ENCODE measurements around the gene MSH5.
"Not testable (repeated sequence)": the region's sequence is repeated elsewhere in the genome, so short reads cannot be mapped to it uniquely, and the experiment has no call there.

The MSH5 gene

GRCh38 chr6:31781244-31782125 lies 41.7 kb downstream of the MSH5 start:
- no peak for DNase-seq

- DNase-seq = no peak
Measured at GRCh38 chr6:31782126-31782855, 42.5 kb downstream of the MSH5 start.

GRCh38 chr6:31784098-31784925 lies 44.5 kb downstream of the MSH5 start:
- DNase-seq = no peak

- DNase-seq = no peak
Measured at GRCh38 chr6:31785475-31785874, 45.7 kb downstream of the MSH5 start.

GRCh38 chr6:31791324-31792089 lies 51.7 kb downstream of the MSH5 start:
- peak; percentile 20 for DNase-seq

GRCh38 chr6:31792090-31792374 lies 52.2 kb downstream of the MSH5 start:
- DNase-seq = no peak

GRCh38 chr6:31792761-31793171 lies 53.0 kb downstream of the MSH5 start:
- no peak for DNase-seq

- not testable (repeated sequence) for DNase-seq
Measured at GRCh38 chr6:31793927-31794245, 54.1 kb downstream of the MSH5 start.

- DNase-seq = no peak
Measured at GRCh38 chr6:31794294-31794865, 54.6 kb downstream of the MSH5 start.

- peak; percentile 60 for DNase-seq
Measured at GRCh38 chr6:31794866-31795615, 55.2 kb downstream of the MSH5 start.

- peak; percentile 86 for DNase-seq
Measured at GRCh38 chr6:31795616-31796298, 56.0 kb downstream of the MSH5 start, which contains the start of gene VARS1. Gene VARS1 (minus strand): TSS chr6:31795752. CDS start chr6:31795217, 535 bp downstream.

- DNase-seq = no peak
Measured at GRCh38 chr6:31796993-31797385, 57.2 kb downstream of the MSH5 start.

GRCh38 chr6:31797588-31797987 lies 57.8 kb downstream of the MSH5 start:
- DNase-seq = peak; percentile 20

GRCh38 chr6:31799781-31800180 lies 60.0 kb downstream of the MSH5 start:
- DNase-seq = no peak

- DNase-seq = not testable (repeated sequence)
Measured at GRCh38 chr6:31801031-31801927, 61.5 kb downstream of the MSH5 start.

GRCh38 chr6:31805939-31806469 lies 66.2 kb downstream of the MSH5 start:
- no peak for DNase-seq

GRCh38 chr6:31806470-31807272 lies 66.9 kb downstream of the MSH5 start, which contains the start of gene LSM2:
Gene LSM2 (minus strand): TSS chr6:31806966. CDS start chr6:31806757, 209 bp downstream.
- DNase-seq = peak; percentile 96

- DNase-seq = not testable (repeated sequence)
Measured at GRCh38 chr6:31808599-31808998, 68.8 kb downstream of the MSH5 start.
